UCSD-AML1 (cell line): ENCODE measurements around the gene CFHR2.
"Not testable (repeated sequence)": the region's sequence is repeated elsewhere in the genome, so short reads cannot be mapped to it uniquely, and the experiment has no call there.

Source experiments
- DNase-seq: peaks from one replicate; lab custom pipeline; 2025; ENCODE audit not compliant: unreplicated experiment; lab: John Stamatoyannopoulos, UW

Gene CFHR2

DNA sequence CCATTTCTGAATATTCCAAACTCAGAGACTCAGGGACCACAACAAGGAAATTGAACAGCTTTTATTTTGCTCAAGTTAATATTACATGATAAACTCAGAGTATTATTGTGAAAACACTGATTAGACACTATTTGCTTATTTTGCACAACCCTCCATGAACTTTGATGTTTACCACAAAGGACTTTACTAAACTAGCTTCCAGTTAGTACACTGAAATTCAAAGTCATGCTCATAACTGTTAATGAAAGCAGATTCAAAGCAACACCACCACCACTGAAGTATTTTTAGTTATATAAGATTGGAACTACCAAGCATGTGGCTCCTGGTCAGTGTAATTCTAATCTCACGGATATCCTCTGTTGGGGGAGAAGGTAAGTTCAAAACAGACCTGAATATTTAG, at the start of gene CFHR2:
Gene CFHR2 (plus strand): TSS at position 171 of the 400 bp plus-strand sequence. CDS start 143 bp downstream, at position 314.
- not testable (repeated sequence) for DNase-seq

DNA sequence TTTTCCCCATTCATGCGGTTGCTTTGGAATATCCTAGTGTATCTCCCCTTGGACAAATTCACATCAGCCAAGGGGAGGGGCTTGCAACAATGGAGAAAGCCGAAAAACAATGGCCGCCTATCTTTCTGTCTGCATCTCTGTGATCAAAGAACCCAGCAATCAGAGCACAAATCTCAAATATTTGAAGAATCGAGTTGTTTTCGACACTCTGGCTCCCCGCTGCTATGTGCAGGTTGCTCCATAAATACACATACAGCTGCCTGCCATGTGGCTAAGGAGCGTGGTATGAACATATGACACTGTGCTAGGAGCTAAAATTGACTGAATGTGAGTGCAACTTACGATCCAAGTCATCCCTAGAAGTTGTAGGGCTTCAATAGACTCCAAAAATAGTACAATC, 47.2 kb upstream of the CFHR2 start:
- no peak for DNase-seq

DNA sequence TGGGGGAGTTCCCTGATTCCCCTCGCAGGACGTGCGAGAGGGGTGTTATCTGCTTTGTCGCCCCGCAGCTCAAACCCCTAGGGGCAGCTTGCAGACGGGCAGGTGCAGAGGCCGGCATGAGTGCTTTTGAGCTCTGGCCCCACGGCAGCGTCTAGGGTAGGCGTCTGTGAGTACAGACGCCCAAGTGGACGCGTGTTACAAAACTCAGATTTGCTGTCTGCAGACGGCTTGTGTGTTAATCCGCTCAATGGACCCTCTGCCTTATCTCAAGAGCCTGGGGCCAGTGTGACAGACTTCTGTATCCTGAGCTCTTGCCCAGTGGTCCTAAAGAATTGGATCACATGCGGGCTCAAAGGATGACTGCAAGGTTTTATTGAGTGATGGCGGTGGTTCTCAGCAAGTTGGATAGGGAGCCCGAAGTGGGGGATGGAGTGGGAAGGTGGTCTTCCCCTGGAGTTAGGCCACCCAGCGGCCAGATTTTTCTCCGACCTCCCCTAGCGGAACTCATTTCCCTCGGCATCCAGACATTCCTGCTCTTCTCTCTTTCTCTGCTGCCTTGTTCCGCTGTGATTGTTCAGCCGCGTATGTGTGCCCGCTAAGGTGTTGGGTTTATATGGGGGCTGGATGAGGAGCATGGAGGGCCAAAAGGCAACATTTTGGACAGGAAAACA, 46.2 kb upstream of the CFHR2 start:
- DNase-seq, result peak; percentile 8

DNA sequence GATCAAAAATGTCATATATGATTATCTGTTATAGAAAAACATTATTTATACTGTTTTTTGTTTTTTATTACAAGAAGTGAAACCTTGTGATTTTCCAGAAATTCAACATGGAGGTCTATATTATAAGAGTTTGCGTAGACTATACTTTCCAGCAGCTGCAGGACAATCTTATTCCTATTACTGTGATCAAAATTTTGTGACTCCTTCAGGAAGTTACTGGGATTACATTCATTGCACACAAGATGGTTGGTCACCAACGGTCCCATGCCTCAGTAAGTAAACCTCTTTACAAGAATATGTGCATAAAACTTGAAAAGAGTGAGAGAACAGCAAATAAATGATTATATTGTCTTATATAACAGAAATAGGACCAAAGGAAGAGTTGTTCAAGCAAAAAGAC, 41.2 kb upstream of the CFHR2 start:
- DNase-seq, result no peak

DNA sequence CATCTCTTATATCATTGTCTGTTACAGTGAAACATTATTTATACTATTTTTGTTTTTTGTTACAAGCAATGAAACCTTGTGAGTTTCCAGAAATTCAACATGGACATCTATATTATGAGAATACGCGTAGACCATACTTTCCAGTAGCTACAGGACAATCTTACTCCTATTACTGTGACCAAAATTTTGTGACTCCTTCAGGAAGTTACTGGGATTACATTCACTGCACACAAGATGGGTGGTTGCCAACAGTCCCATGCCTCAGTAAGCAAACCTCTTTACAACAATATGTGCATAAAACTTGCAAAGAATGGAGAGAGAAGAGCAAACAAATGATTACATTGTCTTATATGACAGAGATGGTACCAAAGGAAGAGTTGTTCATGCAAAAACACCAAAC, 33.3 kb upstream of the CFHR2 start:
- no peak for DNase-seq

DNA sequence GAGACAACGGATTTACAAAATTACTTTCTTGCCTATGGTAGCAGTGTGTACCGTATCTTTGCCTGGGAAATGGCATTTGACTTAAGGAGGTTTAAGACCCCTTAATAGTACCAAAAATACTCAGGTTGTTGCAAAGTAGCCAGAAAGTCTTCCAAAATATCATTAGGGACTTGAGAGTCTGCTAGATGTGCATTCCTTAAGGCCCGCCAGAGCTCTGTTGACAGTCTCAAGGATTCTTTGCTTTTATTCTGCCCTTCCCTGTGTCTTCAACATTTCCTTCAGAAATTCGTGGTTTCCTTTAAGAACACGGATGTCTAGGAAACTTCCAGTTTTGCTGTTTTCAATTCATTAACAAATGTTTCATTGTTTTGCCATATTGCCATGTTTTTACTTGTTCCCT, 31.3 kb upstream of the CFHR2 start:
- DNase-seq, result not testable (repeated sequence)

DNA sequence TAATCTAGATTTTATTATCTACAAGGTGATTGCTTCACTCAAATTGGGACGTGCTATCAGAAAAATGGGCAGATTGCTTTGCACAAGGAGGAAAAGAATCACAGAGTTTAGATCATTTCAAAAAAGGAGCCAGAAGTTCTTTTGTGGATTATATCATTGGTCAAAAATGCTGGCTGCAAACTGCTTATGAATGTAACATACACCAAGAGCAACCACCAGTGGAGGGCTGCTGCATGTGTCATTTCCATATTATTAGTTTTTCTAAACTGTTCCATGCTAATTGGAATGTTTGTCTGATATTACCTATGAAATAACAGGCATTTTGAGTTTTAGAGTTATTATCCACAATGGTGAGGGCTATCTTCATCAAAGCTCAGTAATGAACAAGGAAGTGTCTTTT, 16.7 kb upstream of the CFHR2 start:
- not testable (repeated sequence) for DNase-seq

DNA sequence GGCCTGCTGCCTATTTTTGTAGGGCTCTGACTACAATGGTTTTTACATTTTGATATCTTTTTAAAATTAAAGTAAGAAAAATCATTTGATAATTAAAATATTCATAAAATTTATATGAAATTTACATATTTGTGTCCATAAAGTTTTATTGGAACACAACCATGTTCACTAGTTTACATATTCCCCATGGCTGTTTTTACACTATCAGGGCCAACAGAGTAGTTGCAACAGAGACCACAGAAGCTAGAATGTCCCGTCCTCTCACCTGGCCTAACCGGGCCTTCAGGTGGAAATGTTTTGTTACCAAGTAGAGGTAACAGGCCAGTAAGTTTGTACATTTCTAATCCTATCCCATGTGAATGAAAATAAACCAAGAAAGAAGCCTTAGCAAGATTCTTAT, 10.7 kb upstream of the CFHR2 start:
- DNase-seq, result not testable (repeated sequence)

DNA sequence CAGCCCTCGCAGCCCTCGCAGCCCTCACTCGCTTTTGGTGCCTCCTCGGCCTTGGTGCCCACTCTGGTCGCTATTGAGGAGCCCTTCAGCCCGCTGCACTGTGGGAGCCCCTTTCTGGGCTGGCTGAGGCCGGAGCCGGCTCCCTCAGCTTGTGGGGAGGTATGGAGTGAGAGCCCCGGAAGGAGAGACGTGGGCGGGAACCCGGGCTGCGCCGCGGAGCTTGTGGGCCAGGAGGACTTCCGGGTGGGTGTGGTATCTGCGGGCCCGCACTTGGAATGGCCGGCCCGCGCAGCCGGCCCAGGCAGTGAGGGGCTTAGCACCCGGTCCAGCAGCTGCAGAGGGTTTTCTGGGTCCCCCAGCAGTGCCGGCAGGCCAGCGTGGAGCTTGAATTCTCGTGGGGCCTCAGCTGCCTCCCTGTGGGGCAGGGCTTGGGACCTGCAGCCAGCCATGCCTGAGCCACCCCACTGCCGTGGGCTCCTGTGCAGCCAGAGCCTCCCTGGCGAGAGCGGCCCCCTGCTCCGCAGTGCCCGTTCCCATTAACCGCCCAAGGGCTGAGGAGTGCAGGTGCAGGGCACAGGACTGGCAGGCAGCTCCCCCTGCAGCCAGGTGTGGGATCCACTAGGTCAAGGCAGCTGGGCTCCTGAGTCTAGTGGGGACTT, 9.9 kb upstream of the CFHR2 start:
- DNase-seq, result peak; percentile 2

DNA sequence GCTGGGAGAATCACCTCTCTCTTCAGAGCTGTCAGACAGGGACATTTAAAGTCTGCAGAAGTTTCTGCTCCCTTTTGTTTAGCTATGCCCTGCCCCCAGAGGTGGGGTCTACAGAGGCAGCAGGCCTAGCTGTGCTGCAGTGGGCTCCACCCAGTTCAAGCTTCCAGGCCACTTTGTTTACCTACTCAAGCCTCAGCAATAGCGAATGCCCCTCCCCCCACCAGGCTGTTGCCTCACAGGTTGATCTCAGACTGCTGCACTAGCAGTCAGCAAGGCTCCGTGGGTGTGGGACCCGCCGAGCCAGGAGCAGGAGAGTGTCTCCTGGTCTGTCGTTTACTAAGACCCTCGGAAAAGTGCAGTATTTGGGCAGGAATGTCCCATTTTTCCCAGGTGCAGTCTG, 2.1 kb upstream of the CFHR2 start:
- not testable (repeated sequence) for DNase-seq

DNA sequence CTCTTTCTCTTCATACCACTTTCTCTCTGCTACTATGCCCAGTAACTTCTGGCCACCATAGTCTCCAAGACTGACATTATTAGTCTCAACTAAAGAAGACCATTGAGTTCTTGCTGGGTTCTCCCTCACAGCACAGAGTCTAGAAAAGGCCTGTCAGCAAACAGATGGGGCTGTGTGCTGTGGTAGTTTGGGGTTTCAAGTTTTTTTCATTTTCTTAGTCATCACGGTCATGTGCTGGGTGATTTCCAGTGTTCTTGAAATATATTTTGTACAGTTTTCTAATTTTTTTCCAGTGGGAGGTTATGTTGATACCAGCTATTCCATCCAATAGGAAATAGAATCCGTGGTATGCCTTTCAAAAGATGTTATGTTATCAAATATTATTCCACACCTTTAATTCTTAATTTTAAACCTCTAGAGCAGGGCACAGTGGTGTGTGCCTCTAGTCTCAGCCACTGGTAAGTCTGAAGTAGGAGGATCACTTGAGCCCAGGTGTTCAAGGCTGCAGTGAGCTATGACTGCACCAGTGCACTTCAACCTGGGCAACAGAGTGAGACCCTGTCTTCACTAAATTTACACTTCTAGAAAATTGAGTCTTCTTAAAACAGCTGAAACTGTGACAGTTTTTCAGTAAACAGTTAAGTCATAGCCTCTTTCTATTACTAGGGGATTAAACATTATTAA, 8.3 kb downstream of the CFHR2 start:
- no peak for DNase-seq

DNA sequence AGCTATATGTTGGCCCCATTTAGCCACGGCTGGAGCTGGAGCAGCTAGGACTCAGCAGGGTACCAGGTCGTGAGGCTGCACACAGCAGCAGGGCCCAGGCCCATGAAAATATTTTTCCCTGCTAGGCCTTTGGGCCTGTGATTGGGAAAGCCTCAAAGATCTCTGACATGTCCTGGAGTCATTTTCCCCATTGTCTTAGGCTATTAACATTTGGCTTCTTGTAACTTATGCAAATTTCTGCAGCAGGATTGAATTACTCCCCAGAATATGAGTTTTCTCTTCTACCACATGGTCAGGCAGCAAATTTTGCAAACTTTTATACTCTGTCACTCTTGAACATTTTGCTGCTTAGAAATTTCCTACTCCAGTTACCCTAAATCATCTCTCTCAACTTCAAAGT, 11.2 kb downstream of the CFHR2 start:
- DNase-seq, result no peak

DNA sequence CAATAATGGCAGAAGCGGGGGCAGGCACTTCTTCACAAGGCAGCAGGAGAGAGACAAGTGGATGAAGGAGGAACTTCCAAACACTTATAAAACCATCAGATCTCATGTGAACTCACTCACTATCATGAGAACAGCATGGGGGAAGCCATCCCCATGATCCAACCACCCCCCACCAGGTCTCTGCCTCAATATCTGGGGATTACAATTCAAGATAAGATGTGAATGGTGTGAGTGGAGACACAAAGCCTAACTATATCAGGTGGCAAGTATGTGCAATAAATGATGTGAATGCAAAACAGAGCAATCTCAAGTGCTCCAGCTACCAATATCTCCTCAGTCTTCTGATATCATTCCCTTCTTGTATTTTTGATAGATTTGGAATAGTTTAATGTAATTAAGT, 12.4 kb downstream of the CFHR2 start:
- no peak for DNase-seq

DNA sequence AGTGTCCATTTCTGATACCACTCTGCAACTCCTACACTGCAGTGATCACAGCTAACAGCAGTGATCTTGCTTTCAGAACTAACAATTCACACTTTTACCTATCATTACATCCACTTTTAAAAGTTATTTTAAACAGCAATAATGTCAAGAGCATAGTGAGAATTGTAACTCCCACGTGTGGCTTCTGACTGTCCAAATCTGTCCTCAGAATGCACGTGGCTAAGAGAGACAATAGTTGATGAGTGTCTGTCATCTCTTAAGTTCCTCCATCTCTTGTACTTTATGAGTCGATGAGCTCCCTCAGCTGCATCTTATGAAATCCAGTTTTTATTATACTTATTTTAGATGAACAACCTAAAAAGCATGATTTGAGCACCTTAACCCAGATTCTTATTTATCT, 17.3 kb downstream of the CFHR2 start:
- no peak for DNase-seq

DNA sequence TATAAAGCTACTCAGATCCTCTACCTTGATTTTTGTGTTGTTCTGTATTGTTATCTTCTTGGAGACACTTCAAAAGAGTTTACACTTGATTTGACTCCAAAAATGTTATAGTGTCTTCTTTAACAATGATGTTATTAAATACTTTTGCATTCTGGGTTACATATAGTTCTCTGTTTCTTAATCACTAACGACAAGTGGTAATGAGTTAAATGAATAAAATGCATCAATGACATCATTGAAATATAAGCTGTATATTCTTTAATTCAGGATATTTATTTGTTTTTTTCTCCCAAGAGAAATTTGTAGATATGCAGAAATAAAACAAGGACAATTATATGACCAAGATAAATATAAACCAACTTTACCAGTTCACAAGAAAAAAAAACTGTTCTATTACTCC, 26.6 kb downstream of the CFHR2 start:
- DNase-seq, result no peak

DNA sequence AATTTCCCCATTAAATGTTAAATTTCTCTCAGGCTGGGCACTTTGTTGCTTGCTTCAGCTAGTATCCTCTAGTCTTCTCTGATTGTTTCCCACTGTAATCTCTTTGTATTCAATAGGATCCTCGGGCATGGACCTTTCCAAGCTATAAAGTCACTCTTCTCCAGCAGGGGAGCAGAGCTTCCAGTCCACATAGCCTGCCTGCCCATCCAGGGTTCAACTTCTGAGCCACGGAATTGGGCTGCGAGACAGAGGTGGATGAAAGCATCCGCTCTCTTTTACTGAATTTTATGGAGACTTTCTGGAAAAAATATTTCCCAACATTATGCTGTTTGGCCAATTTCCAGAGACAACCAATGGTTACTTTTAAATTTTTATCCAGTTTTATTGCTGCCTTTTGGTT, 32.7 kb downstream of the CFHR2 start:
- no peak for DNase-seq

DNA sequence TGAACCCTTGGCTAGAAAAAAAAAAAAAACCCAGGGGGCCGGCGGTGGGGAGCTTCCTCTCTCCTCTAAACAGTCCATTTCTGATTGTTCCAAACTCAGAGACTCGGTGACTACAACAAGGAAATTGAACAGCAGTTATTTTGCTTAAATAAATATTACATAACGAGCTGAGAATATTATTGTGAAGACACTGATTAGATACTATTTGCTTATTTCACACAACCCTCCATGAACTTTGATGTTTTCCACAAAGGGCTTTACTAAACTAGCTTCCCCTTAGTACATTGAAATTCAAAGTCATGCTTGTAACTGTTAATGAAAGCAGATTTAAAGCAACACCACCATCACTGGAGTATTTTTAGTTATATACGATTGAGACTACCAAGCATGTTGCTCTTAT, 33.7 kb downstream of the CFHR2 start, which contains the start of gene CFHR5:
Gene CFHR5 (plus strand): TSS at position 279 of the 400 bp plus-strand sequence. CDS start 109 bp downstream, at position 388.
- DNase-seq, result no peak

DNA sequence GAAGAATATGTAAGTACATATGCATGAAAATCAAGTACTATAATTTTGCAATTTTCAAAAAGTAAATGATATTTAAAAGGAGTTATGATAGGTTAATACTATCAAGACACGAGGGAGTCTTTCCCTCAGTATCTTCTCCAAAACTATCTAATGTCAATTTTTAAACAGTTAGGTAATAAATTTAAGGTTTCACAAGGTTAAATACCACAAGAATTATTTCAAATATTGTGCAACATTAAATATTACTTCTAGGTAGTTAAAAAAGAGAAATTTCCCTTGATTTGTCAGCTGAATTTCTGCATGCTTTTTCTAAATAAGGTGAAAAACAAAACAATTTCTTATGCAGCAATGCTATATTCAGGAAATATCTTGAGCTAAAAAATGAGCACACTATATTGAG, 37.3 kb downstream of the CFHR2 start:
- DNase-seq, result no peak

DNA sequence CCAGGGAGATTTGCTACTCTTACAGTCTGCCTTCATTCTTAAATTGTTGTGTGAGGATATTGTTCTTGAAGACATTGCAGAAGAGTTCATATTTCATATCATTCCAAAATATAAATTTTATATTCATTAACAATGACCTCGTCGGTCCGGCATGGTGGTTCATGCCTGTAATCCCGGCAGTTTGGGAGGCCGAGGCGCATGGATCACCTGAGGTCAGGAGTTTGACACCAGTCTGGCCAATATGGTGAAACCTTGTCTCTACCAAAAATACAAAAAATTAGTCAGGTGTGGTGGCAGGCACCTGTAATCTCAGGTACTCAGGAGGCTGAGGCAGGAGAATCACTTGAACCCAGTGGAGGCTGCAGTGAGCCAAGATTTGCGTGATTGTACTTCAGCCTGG, 38.7 kb downstream of the CFHR2 start:
- not testable (repeated sequence) for DNase-seq

DNA sequence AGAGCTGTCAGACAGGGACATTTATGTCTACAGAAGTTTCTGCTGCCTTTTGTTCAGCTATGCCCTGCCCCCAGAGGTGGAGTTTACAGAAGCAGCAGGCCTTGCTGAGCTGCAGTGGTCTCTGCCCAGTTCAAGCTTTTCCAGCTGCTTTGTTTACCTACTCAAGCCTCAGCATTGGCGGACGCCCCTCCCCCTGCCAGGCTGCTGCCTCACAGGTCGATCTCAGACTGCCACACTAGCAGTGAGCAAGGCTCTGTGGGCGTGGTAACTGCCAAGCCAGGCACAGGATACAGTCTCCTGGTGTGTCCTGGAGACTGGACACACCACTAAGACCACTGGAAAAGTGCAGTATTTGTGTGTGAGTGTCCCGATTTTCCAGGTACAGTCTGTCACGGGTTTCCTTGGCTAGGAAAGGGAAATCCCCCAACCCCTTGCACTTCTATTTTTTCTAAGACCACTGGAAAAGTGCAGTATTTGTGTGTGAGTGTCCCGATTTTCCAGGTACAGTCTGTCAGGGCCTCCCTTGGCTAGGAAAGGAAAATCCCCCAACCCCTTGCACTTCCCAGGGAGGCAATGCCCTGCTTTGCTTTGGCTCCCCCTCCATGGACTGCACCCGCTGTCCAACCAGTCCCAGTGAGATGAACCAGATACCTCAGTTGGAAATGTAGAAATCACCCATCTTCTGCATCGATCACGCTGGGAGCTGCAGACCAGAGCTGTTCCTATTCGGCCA, 48.5 kb downstream of the CFHR2 start:
- DNase-seq, result not testable (repeated sequence)

DNA sequence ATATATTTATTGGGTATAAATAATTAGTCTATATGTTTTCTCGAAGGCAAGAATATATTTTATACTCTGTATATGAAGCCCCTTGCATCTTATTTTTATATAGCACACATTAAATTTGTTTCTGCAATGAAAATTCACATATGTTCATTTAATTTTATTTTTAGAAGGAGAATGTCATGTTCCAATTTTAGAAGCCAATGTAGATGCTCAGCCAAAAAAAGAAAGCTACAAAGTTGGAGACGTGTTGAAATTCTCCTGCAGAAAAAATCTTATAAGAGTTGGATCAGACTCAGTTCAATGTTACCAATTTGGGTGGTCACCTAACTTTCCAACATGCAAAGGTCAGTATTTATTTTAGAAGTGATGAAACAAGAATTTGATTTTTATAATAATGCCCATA, 50.4 kb downstream of the CFHR2 start:
- DNase-seq, result no peak
